Activated CD8-positive, alpha-beta memory T cell treated with anti-CD3 and anti-CD28 coated beads for 1 hour (primary cell): ENCODE data around the gene PBX3.
"Not testable (repeated sequence)": the region's sequence is repeated elsewhere in the genome, so short reads cannot be mapped to it uniquely, and the experiment has no call there.

Source experiments
- DNase-seq, 2 donors: peaks; one replicate each; pipeline ENCODE4 v3.0.0-alpha.2; 2020; ENCODE audit warnings: low read depth in 1 of 2; ENCODE audit errors: extremely low read depth in 1 of 2

Gene PBX3

GRCh38 chr9:125820100-125820804 is 73.1 kb downstream of the PBX3 start:
- no peak for DNase-seq

- no peak for DNase-seq
These were observed 73.9 kb downstream of the PBX3 start for GRCh38 chr9:125821078-125821477.

- no peak for DNase-seq
These were observed 75.0 kb downstream of the PBX3 start for GRCh38 chr9:125822160-125822559.

GRCh38 chr9:125822902-125823301 is 75.7 kb downstream of the PBX3 start:
- DNase-seq: no peak

- DNase-seq: not testable (repeated sequence)
These were observed 76.8 kb downstream of the PBX3 start for GRCh38 chr9:125823874-125824406.

GRCh38 chr9:125825762-125826161 is 78.6 kb downstream of the PBX3 start:
- no peak for DNase-seq

- DNase-seq: no peak
These were observed 79.7 kb downstream of the PBX3 start for GRCh38 chr9:125826850-125827249.

GRCh38 chr9:125829743-125830142 is 82.6 kb downstream of the PBX3 start:
- peak; percentile 19 to 20 for DNase-seq

- DNase-seq: no peak
These were observed 83.9 kb downstream of the PBX3 start for GRCh38 chr9:125831054-125831453.

- DNase-seq: no peak
These were observed 84.4 kb downstream of the PBX3 start for GRCh38 chr9:125831616-125832015.

- no peak for DNase-seq
These were observed 88.5 kb downstream of the PBX3 start for GRCh38 chr9:125835655-125836054.

GRCh38 chr9:125839317-125839716 is 92.1 kb downstream of the PBX3 start:
- DNase-seq: no peak

GRCh38 chr9:125841444-125841843 is 94.3 kb downstream of the PBX3 start:
- DNase-seq: no peak

- no peak for DNase-seq
These were observed 95.1 kb downstream of the PBX3 start for GRCh38 chr9:125842242-125842641.

GRCh38 chr9:125843646-125844045 is 96.5 kb downstream of the PBX3 start:
- no peak for DNase-seq

- DNase-seq: no peak
These were observed 97.4 kb downstream of the PBX3 start for GRCh38 chr9:125844611-125845010.

GRCh38 chr9:125845271-125845808 is 98.2 kb downstream of the PBX3 start:
- no peak for DNase-seq

GRCh38 chr9:125847735-125848134 is 100.6 kb downstream of the PBX3 start:
- DNase-seq: no peak

- DNase-seq: no peak
These were observed 103.0 kb downstream of the PBX3 start for GRCh38 chr9:125850106-125850632.

GRCh38 chr9:125850763-125851162 is 103.6 kb downstream of the PBX3 start:
- no peak for DNase-seq

GRCh38 chr9:125851979-125852378 is 104.8 kb downstream of the PBX3 start:
- no peak for DNase-seq

GRCh38 chr9:125852386-125852785 is 105.2 kb downstream of the PBX3 start:
- no peak for DNase-seq
